GM19468 (cell line): ENCODE data around the gene G6PC1.
"Not testable (repeated sequence)": the region's sequence is repeated elsewhere in the genome, so short reads cannot be mapped to it uniquely, and the experiment has no call there.

Experiments used
- ATAC-seq: cut with Tn5 transposase; IDR thresholded peaks from one replicate; pipeline ENCODE4 v1.9.1; 2021; ENCODE audit warnings: mild to moderate bottlenecking, moderate library complexity, moderate number of reproducible peaks; ENCODE audit not compliant: unreplicated experiment; ENCODE audit errors: extremely low read depth

Gene G6PC1

DNA sequence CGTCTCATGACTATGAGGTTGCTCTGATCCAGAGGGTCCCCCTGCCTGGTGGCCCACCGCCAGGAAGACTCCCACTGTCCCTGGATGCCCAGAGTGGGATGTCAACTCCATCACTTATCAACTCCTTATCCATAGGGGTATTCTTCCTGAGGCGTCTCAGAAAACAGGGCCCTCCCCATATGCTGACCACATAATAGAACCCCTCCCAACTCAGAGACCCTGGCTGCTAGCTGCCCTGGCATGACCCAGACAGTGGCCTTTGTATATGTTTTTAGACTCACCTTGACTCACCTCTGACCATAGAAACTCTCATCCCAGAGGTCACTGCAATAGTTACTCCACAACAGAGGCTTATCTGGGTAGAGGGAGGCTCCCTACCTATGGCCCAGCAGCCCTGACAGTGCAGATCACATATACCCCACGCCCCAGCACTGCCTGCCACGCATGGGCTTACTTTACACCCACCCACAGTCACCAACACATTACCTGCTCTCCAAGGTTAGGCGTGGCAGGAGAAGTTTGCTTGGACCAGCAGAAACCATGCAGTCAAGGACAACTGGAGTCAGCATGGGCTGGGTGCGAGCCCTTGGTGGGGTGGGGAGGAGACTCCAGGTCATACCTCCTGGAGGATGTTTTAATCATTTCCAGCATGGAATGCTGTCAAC lies 2.3 kb upstream of the G6PC1 start:
- ATAC-seq, result no peak

DNA sequence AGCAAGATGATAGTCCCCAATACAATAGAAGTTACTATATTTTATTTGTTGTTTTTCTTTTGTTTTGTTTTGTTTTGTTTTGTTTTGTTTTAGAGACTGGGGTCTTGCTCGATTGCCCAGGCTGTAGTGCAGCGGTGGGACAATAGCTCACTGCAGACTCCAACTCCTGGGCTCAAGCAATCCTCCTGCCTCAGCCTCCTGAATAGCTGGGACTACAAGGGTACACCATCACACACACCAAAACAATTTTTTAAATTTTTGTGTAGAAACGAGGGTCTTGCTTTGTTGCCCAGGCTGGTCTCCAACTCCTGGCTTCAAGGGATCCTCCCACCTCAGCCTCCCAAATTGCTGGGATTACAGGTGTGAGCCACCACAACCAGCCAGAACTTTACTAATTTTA lies 618 bp upstream of the G6PC1 start:
- ATAC-seq, result not testable (repeated sequence)

DNA sequence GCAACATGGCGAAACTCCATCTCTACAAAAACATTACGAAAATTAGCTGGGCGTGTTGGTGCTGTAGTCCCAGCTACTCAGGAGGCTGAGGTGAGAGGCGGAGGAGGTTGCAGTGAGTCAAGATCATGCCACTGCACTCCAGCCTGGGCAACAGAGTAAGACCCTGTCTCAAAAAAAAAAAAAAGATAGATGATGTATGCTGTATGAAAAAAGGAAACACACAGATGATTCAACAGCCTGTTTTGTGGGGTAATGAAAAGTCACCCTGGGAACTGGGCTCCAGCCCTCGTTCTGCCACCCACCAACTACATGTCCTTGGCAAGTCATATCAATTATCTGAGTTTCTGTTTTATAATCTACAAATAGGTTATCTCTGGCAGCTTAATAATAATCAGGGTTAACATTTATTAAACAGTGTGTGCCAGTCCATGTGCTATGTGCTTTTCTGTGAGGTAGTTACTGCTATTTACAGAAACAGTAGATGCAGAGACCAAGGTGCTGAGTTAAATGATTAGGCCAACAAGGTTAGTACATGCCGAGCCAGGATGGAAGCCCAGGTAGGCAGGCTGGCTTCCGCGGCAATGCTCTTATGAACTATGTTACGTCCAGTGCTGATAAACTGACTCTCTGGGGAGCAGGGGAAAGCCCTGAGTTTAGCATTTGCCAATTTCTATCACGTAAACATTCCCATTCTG lies 1.1 kb downstream of the G6PC1 start:
- ATAC-seq, result no peak

DNA sequence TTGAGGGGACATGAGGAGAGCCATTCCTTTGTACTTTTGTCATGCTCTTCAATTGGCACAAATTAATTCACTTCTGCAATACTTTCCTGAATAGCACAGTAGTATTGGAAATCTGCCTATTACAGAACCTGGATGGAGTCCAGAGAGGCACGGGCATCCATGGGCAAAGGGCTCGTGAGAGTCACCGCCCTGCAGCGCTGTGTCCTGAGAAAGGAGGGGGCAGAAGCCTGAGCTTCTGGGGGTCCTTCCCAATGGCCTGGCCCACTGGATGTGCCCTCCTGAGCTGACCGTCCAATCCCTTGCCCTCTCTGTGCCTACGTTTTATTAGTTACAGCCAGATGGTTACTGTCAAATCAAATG lies 3.5 kb downstream of the G6PC1 start:
- no peak for ATAC-seq

DNA sequence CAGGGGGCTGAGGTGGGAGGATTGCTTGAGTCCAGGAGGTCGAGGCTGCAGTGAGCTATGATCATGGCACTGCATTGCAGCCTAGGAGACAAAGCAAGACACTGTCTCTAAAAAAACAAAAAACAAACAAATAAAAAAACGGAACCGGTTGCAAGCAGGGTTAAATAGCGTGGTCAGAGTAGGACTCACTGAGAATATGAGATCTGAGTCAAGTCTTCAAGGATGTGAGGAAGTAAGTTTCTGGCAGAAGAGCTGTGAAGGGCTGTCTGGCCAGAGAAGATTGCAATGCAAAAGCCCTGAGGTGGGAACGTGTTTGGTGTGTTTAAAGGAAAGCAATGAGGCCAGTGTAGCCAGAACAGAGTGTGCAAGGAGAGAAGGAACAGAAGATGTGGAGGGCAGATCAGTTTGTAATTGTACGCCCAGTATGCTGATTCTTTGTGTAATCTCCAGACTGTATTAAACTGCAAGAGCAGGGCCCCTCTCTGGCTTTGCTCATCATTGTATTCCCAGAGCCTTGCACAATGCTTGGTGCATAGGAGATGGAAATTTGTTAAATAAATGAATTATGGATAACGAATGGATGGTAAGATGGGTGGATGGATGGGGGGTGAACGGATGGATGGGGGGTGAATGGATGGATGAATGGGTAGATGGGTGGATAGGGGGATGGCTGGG lies 6.3 kb downstream of the G6PC1 start:
- ATAC-seq, result no peak

DNA sequence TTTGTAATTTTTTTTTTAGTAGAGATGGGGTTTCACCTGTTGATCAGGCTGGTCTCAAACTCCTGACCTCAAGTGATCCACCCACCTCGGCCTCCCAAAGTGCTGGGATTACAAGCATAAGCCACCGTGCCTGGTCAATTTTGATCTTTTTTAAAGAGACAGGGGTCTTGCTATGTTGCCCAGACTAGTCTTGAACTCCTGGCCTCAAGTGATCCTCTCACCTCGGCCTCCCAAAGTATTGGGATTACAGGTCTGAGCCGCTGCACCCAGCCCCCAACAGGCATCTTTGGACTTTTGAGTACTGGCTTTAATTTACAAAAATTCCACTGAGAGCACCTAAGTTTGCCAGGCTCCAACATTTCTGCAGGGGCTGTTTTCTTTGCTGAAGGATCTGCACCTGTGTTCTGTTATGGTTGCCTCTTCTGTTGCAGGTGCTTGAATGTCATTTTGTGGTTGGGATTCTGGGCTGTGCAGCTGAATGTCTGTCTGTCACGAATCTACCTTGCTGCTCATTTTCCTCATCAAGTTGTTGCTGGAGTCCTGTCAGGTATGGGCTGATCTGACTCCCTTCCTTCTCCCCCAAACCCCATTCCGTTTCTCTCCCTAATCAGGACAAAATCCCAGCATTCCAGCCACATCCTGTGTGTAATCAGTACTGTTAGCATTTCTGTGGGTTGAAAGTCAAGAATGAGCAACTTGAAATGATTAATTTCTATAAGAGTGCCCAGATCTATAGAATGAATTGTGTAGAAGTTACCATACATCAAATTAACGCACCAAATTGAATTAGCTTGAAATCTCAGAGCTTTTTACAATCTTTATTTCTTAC lies 8.5 kb downstream of the G6PC1 start:
- ATAC-seq, result no peak

DNA sequence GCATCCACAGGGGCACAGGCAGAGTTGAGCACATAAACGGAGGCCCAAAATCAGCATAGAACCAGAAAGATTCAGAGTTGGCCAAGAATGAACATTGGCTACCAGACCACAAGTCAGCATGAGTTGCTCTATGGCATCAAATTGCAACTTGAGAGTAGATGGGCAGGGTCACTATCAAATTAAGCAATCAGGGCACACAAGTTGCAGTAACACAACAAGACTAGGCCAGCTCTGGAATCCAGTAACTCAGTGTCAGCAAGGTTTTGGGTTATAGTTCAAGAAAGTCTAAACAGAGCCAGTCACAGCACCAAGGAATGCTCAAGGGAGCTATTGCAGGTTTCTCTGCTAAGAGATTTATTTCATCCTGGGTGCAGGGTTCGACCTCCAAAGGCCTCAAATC lies 12.9 kb downstream of the G6PC1 start:
- ATAC-seq, result no peak

DNA sequence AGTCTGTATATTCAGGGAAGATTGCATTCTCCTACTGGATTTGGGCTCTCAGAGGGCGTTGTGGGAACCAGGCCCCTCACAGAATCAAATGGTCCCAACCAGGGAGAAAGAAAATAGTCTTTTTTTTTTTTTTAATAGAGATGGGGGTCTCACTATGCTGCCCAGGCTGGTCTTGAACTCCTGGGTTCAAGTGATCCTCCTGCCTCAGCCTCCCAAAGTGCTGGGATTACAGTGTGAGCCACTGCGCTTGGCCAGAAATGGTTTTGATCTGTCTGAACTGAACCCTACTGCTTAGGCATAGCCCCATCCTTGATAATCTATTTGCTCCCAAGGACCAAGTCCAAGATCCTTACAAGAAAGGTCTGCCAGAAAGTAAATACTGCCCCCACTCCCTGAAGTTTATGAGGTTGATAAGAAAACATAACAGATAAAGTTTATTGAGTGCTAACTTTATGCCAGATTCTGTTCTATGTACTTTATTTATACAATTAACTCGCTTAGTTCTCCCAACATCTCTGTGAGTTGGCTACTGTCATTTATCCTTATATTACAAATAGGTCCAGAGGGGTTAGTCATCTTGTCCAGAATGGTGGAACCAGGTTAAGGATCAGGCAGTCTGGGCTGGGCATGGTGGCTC lies 13.5 kb downstream of the G6PC1 start:
- no peak for ATAC-seq

DNA sequence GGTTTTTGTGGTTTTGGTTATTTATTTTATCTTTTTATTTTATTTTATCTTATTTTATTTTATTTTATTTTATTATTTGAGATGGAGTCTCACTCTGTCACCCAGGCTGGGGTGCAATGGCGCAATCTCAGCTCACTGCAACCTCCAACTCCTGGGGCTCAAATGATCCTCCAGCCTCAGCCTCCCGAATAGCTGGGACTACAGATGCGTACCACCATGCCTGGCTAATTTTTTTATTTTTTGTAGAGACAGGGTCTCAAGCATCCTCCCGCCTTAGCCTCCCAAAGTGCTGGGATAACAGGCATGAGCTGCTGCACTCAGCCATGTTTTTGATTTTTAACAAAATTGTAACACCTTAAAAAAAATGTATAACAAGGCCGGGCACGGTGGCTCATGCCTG lies 14.7 kb downstream of the G6PC1 start:
- not testable (repeated sequence) for ATAC-seq

DNA sequence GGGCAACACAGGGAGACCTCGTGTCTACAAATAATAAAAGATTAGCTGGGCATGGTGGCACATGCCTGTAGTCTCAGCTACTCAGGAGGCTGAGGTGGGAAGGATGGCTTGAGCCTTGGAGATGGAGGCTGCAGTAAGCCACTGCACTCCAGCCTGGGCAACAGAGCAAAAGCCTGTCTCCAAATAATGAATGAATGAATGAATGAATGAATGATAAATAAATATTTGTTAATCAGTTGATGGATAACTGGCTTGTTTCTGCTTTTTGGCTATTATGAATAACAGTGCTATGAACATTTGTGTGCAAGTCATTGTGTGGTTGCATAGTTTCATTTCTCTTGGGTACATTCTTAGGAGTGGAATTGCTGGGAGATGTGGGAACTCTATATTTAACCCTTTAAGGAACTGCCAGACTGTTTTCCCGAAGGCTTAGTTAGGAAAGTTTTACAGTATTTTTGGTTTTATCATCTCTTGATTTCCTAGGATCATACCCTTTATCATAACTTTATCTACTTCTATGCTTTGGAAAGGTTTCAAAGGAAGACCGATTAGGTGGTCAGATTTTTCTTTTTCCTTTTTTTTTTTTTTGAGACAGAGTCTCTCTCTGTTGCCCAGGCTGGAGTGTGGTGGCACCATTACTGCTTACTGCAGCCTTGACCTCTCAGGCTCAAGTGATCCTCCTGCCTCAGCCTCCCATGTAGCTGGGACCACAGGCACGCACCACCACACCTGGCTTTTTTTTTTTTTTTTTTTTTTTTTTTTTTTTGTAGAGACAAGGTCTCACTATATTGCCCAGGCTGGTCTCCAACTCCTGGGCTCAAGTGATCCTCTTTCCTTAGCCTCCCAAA lies 16.0 kb downstream of the G6PC1 start:
- ATAC-seq, result not testable (repeated sequence)

DNA sequence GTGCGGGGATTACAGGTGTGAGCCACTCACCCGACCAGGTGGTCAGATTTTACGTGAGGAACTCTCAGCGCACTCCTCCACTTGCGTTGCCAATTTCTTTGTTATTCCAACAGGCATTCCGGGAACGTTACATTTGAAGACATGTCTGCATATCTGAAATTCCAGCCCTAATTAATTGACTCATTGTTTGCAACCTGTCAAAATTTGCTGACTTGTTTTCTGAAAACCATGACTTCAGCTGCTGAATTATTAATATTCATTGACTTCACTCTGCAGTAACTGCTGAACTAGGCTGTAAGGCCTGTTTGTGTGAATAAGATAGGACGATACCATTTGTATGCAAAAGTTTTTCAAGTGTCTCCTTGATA lies 16.6 kb downstream of the G6PC1 start:
- ATAC-seq, result no peak

DNA sequence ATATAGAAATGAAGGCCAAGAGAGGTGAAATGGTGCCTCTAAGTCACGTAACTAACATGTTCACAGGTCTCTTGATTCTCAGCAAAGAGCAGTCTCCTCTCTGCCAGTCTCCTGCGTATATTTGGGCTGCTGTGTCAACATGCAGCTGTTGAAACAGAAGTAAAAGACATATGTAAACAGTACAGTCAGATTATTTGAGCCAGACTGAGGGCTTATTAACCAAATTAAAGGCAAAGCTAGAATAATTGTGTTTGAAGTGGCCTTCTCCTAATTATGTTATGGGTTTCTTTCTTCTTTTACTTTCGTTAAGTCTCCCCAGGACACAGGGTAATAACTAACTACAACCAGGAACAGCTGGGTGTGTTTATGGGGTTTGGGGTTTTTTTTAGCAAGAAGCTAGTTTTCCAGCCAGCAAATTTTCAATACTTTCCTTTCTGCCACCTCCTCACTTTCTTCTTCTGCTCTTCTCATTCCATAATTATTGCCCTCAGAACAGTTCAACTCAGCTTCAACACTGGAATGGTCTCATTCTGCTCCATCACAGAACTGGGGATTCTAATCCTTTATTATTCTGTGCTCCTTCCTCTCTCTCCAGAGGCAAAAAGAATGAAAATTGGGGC lies 18.4 kb downstream of the G6PC1 start:
- ATAC-seq, result no peak

DNA sequence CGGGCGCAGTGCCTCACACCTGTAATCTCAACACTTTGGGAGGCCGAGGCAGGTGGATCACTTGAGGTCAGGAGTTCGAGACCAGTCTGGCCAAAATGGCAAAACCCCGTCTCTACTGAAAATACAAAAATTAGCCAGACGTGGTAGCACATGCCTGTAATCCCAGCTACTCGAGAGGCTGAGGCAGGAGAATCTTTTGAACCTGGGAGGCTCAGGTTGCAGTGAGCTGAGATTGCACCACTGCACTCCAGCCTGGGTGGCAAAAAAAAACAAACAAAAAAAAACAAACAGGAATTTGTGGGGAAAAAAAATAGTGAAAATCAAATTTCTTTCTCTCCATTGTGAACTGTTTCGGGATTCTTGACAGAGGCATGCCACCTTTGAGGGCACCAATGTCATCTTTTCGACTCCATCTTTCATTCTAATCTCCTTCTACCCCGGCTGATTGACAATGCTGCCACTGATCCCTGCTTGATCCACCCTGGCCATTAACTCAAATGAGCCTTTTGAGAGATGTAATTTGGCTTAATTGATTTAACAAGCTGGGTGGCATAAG lies 19.0 kb downstream of the G6PC1 start:
- not testable (repeated sequence) for ATAC-seq

DNA sequence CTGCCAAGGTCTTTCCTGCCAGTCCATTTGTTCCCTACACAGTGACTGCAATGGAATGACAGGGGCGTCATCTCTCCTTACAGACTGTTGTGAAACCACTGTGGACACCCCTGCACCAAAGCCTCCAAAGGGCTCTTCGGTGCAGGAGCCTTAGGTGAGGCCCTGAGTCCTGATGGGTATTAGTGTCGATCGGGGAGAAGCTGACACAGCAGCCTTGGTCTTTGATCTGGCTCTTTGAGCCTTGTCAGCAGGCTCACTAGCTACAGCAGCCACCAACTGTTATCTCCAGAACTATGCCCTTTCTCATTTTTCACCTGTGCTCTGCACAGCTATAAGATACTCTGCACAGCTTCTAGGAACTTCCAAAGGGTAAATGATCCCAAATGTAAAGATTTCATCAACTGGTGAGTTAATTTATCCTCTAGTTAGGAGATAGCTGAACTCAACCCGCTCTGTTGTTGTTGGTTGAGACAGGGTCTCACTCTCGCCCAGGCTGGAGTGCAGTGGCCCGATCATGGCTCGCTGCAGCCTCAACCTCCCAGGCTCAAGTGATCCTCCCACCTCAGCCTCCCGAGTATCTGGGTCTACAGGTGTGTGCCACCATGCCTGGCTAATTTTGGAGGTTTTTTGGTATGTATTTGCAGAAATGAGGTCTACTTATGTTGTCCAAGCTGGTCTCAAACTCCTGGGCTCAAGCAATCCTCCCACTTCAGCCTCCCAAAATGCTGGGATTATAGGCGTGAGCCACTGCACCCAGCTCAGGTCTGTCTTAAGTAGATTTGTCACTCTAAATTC lies 19.7 kb downstream of the G6PC1 start:
- ATAC-seq, result no peak

DNA sequence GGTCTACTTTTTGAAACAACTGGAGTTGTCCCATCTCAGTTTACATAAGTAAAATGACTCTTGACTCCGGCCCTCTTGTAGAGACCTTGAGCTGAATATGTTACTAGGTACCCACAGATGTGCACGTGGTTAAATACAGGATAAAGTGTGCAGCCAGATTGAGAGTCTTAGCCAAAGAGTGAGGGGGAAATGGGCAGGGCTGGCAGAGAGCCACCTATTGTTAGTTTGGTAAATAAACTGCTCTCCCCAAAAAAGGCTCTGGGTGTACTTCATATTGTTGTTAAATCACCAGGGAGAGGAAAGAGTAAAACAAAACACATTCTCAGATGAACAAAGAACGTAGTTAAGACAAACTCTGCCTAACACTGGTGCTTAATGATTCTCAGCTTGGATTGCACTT lies 20.3 kb downstream of the G6PC1 start:
- no peak for ATAC-seq

DNA sequence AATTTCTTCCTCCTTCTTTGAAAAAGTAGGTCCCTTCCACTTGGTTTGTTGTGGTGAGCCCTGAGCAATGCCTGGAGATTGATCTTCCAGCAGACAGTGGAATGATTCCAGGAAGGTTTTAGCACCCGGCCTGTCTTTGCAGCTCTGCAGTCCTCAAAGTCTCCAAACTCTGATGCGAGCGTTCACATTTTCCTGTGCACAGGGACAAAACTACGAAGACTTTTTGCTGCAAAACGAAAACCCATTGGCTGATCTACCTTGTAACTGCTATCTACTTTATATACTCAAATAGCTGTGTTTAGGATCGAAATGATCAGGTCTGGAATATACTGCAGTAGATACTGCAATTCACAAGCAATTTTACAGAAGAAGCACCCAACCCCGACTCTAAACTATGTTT lies 21.7 kb downstream of the G6PC1 start:
- no peak for ATAC-seq

DNA sequence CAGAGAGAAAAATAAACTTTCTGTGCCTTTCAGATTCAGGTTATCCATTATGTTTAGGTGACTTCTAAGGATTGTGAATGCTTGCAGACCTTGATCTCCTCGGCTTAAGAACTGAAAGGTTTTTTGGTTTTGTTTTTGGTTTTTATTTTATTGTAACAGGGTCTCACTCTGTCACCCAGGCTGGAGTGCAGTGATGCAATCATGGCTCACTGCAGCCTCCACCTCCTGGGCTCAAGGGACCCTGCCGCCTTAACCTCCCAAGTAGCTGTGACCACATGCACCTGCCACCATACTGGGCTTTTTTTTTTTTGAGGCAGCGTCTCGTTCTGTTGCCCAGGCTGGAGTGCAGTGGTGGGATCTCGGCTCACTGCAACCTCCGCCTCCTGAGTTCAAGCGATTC lies 22.9 kb downstream of the G6PC1 start:
- not testable (repeated sequence) for ATAC-seq

DNA sequence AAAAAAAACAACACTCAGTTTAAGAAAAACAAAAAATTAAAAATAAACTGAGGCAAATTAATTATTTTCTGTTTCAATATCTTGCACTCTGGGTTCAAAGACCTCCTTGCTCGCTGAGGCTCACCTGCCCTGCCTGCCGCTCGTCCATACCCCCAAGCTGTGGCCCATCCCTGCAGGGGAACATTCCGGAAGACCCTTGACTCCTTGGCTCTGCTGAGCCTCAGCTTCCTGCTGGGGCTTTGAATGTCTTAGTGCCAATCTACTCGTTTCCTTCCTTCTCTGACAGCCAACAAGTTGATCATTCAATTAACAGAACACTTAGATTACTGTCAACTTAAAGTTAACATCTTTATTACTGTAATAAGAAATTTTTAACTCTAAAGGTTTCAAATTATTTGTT lies 24.3 kb downstream of the G6PC1 start:
- no peak for ATAC-seq
